CD4-positive, alpha-beta T cell (primary cell): ENCODE measurements around the gene DSTN. TPM values are rescaled to one million over a fixed set of nuclear protein-coding genes. Genes with fewer than 3 reads are reported as not detected.

Experiments
- ATAC-seq: fragments of 200-7000 bp; cut with Tn5 transposase; one replicate; pipeline ENCODE4 v1.10.0; 2022; ENCODE audit warnings: mild to moderate bottlenecking; ENCODE audit not compliant: poor library complexity
- CTCF ChIA-PET: fragments of 350-600 bp; sonication (Branson Sonifier 250); formaldehyde crosslinking; loops from one replicate; lab custom pipeline; 2021; ENCODE audit warnings: antibody characterized with exemption, inconsistent platforms; lab: Charles Lee
- POLR2A ChIA-PET: fragments of 350-600 bp; sonication (Branson Sonifier 250); formaldehyde crosslinking; loops from one replicate; lab custom pipeline; 2021; ENCODE audit warnings: antibody characterized with exemption, inconsistent platforms; lab: Charles Lee
- DNase-seq, 14 experiments: peaks; one replicate each; pipeline ENCODE4 v3.0.0-alpha.2; 2013 to 2020; ENCODE audit warnings: mixed read lengths in 2 of 14
- H3K27ac ChIP-seq, 2 donors: one replicate each; pipeline versions ENCODE4 v1.5.1 to v1.7.0; 2013; ENCODE audit warnings: low read length in 2 of 2, low read depth in 1 of 2, mild to moderate bottlenecking in 1 of 2
- H3K27me3 ChIP-seq, 2 experiments: 1 replicate in 1 of 2; 2 replicates in 1 of 2; pipeline versions ENCODE4 v1.6.1 to v1.7.0; 2013; ENCODE audit warnings: low read length in 2 of 2, control low read depth in 1 of 2, mild to moderate bottlenecking in 1 of 2, moderate library complexity in 1 of 2; ENCODE audit not compliant: insufficient read depth in 2 of 2, control insufficient read depth in 1 of 2
- H3K36me3 ChIP-seq: one replicate; pipeline ENCODE4 v1.6.1; 2013; ENCODE audit warnings: low read length, control low read depth; ENCODE audit not compliant: insufficient read depth
- H3K4me1 ChIP-seq: one replicate; pipeline ENCODE4 v1.6.1; 2013; ENCODE audit warnings: low read length, control low read depth; ENCODE audit not compliant: insufficient read depth
- H3K4me3 ChIP-seq: one replicate; pipeline ENCODE4 v1.5.1; 2013; ENCODE audit warnings: mild to moderate bottlenecking, low read length, moderate library complexity
- H3K9me3 ChIP-seq, 2 experiments: 1 replicate in 1 of 2; 2 replicates in 1 of 2; pipeline versions ENCODE4 v1.6.1 to v1.7.0; 2013; ENCODE audit warnings: low read length in 2 of 2, mild to moderate bottlenecking in 2 of 2, control low read depth in 1 of 2, moderate library complexity in 1 of 2; ENCODE audit not compliant: control insufficient read depth in 1 of 2, insufficient read depth in 1 of 2
- H3K27ac Mint-ChIP-seq: one replicate; pipeline ENCODE4 v1.8.0; 2020; ENCODE audit warnings: mixed read lengths
- H3K27me3 Mint-ChIP-seq: one replicate; pipeline ENCODE4 v1.8.0; 2021; ENCODE audit warnings: mixed read lengths
- H3K36me3 Mint-ChIP-seq: one replicate; pipeline ENCODE4 v1.8.0; 2021; ENCODE audit warnings: low read depth, mixed read lengths
- H3K4me1 Mint-ChIP-seq: one replicate; pipeline ENCODE4 v1.8.0; 2021; ENCODE audit warnings: low read depth, mixed read lengths
- H3K4me3 Mint-ChIP-seq: one replicate; pipeline ENCODE4 v1.8.0; 2020; ENCODE audit warnings: mild to moderate bottlenecking, mixed read lengths
- H3K9me3 Mint-ChIP-seq: one replicate; pipeline ENCODE4 v1.8.0; 2020; ENCODE audit warnings: mixed read lengths
- intact Hi-C, 2 experiments: fragments of 100-400 bp; cut with DNase I in 1 of 2; cut with micrococcal nuclease in 1 of 2; formaldehyde crosslinking; loops; one replicate each; pipeline versions ENCODE4 v1.15.1 to v1.9.0; 2023 to 2025; cut with DNase I, micrococcal nuclease
- total RNA-seq, 174 experiments: library from RNA in 2 of 174; stranded (reverse) in 2 of 174; gene quantifications; one replicate each; pipeline ENCODE4 v1.2.3 and lab custom pipeline; 2021 to 2026
- TF ChIP-seq, protein P1 (sequence below): fragments of 200-600 bp; IDR thresholded peaks from one replicate; pipeline ENCODE4 v1.8.0; 2022; ENCODE audit warnings: antibody characterized with exemption, mild to moderate bottlenecking

Gene DSTN
- total RNA-seq, 2 experiments from 2014 or later, result 36.0 to 38.9 TPM

GRCh38 chr20:17631576-17632319 is 61.9 kb downstream of the DSTN start:
- DNase-seq, result no peak
- no peak overlapping the region for H3K27ac Mint-ChIP-seq
- H3K36me3 Mint-ChIP-seq, result peaks cover 55% of the 10 kb centered on the region

GRCh38 chr20:17633221-17633849 is 63.5 kb downstream of the DSTN start:
- no peak for DNase-seq
- intact Hi-C loops, result no loop called here
- Histone ChIP-seq H3K9me3 (no peaks in the 10 kb centered on the region), H3K27me3 (no peaks in the 10 kb centered on the region), H3K36me3 (peaks cover 65% of the 10 kb centered on the region), H3K27ac (no peak overlapping the region), H3K4me3 (no peak overlapping the region), H3K4me1 (no peaks in the 10 kb centered on the region)
- no peaks in the 10 kb centered on the region for H3K27me3 Mint-ChIP-seq
- TF ChIP-seq, protein P1, sequence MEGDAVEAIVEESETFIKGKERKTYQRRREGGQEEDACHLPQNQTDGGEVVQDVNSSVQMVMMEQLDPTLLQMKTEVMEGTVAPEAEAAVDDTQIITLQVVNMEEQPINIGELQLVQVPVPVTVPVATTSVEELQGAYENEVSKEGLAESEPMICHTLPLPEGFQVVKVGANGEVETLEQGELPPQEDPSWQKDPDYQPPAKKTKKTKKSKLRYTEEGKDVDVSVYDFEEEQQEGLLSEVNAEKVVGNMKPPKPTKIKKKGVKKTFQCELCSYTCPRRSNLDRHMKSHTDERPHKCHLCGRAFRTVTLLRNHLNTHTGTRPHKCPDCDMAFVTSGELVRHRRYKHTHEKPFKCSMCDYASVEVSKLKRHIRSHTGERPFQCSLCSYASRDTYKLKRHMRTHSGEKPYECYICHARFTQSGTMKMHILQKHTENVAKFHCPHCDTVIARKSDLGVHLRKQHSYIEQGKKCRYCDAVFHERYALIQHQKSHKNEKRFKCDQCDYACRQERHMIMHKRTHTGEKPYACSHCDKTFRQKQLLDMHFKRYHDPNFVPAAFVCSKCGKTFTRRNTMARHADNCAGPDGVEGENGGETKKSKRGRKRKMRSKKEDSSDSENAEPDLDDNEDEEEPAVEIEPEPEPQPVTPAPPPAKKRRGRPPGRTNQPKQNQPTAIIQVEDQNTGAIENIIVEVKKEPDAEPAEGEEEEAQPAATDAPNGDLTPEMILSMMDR, result no peak
- no peak overlapping the region for H3K4me3 Mint-ChIP-seq
- ATAC-seq, result no peak
- no peak overlapping the region for H3K27ac Mint-ChIP-seq
- H3K4me1 Mint-ChIP-seq, result no peaks in the 10 kb centered on the region
- CTCF ChIA-PET, result interaction anchor here (1.2 kb wide), 1 partner anchor 16 kb away, joined by 3 read pairs; no protein-coding TSS in a partner anchor
- H3K36me3 Mint-ChIP-seq, result peaks cover 51% of the 10 kb centered on the region
- POLR2A ChIA-PET, result no interaction called here
- no peaks in the 10 kb centered on the region for H3K9me3 Mint-ChIP-seq

More at GRCh38 chr20:17631576-17632319, 61.9 kb downstream of the DSTN start:
- ATAC-seq, result no peak
- Histone ChIP-seq H3K27me3 (no peaks in the 10 kb centered on the region), H3K27ac (no peak overlapping the region), H3K36me3 (peaks cover 67% of the 10 kb centered on the region), H3K4me1 (no peaks in the 10 kb centered on the region), H3K4me3 (no peak overlapping the region), H3K9me3 (no peaks in the 10 kb centered on the region)
- Mint-ChIP-seq H3K4me1 (no peaks in the 10 kb centered on the region), H3K9me3 (no peaks in the 10 kb centered on the region), H3K4me3 (no peak overlapping the region), H3K27me3 (no peaks in the 10 kb centered on the region)
- ChIA-PET POLR2A (no interaction called here), CTCF (no interaction called here)
- TF ChIP-seq, protein P1, result no peak
- intact Hi-C loops, result no loop called here

DNA sequence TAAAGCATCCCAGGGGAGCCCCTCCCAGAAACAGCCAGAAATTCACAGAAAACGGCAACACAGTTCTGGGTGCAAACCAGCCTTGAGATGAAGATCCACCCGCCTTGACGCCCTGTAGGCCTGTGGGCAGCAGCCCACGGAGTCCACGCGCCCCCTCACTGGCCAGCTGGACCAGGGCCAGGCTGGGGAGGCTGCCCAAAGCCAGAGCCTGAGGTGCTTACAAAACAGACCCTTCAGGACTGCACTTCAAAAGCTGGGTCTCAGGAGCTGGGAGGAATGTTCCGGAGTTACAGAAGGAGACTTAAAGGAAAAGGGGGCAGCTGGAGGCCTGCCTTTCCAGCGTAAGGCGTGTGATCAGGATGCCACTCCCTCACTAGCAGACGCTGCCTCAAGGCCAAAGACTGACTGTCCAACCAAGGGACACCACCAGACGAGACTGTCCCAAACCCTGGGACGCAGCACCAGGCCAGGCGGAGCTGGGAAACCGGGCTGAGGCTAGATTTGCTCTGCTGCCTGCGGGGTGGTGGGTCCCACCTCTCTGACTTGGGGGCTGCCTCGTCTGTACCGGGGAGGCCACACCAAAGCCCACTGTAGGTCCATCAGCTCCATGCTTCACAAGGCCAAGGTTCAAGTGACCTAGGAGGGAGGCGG is 64.1 kb downstream of the DSTN start:
- no peaks in the 10 kb centered on the region for H3K27me3 Mint-ChIP-seq
- CTCF ChIA-PET, result interaction anchor here (1.2 kb wide), 1 partner anchor 15 kb away, joined by 3 read pairs; no protein-coding TSS in a partner anchor
- H3K4me1 ChIP-seq, result no peaks in the 10 kb centered on the region
- no peaks in the 10 kb centered on the region for H3K27me3 ChIP-seq
- no peak overlapping the region for H3K4me3 Mint-ChIP-seq
- POLR2A ChIA-PET, result no interaction called here
- no peak for DNase-seq
- H3K4me3 ChIP-seq, result no peak overlapping the region
- H3K27ac ChIP-seq, result no peak overlapping the region
- peaks cover 47% of the 10 kb centered on the region for H3K36me3 Mint-ChIP-seq
- no peak overlapping the region for H3K27ac Mint-ChIP-seq
- peaks cover 65% of the 10 kb centered on the region for H3K36me3 ChIP-seq
- no peak for ATAC-seq
- intact Hi-C loops, result no loop called here
- no peaks in the 10 kb centered on the region for H3K9me3 Mint-ChIP-seq
- H3K4me1 Mint-ChIP-seq, result no peaks in the 10 kb centered on the region
- TF ChIP-seq, protein P1, result no peak
- H3K9me3 ChIP-seq, result no peaks in the 10 kb centered on the region
